GM12892 (cell line): Measurements from ENCODE around the gene HIP1.

Source experiments
- POLR2A ChIP-seq: IDR thresholded peaks from 2 replicates; pipeline ENCODE4 v1.6.1; 2011; ENCODE audit warnings: low read depth, low read length, control low read depth
- POLR2AphosphoS5 ChIP-seq: IDR thresholded peaks from 2 replicates; pipeline ENCODE4 v1.6.1; 2011; ENCODE audit warnings: low read depth, low read length, control low read depth
- TAF1 ChIP-seq: IDR thresholded peaks from 2 replicates; pipeline ENCODE4 v1.6.1; 2011; ENCODE audit warnings: low read depth, mild to moderate bottlenecking, control low read depth, low read length, borderline replicate concordance

DNA sequence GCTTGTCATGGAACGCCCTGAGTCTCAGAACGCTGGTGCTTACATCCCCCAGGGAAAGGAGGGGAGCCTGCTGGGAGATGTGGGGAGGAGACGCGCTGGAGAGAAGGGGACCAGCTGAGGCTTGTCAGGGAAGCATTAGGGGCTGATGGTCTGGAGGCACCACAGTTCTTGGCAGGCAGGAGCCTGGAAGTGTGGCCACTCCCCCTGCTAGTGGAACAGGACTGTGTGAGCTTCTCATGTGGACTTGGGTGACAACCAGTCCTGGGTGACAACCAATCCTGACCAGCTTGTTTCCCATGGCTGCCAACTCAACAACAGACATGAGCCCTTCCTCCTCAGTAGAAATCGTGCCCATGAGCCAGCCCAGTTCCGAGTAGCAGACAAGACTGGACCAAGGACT, 158.8 kb downstream of the HIP1 start:
- TF ChIP-seq POLR2A (no peak), POLR2AphosphoS5 (no peak), TAF1 (no peak)
